HepG2 (cell line): ENCODE results near the gene AGBL3. TPM values are rescaled to one million over a fixed set of nuclear protein-coding genes. Genes with fewer than 3 reads are reported as not detected.

Source experiments
- ATAC-seq: fragments of 200-7000 bp; cut with Tn5 transposase; 3 replicates; pipeline ENCODE4 v1.9.1; 2020; ENCODE audit warnings: mild to moderate bottlenecking, moderate library complexity
- BruUV-seq: library from RNA; stranded (reverse); fragments of 400-500 nt; replicated peaks from 2 replicates; lab custom pipeline; 2021; lab: Mats Ljungman, UMichigan
- CTCF ChIA-PET: fragments of 300-600 bp; formaldehyde crosslinking; extraction: SDS; loops from one replicate; lab custom pipeline; 2021; ENCODE audit warnings: low total read pairs, inconsistent platforms, low intra/inter-chr PET ratio; lab: Yijun Ruan, JAX
- POLR2A ChIA-PET: fragments of 350-600 bp; sonication (Branson Sonifier 250); formaldehyde crosslinking; loops from one replicate; lab custom pipeline; 2020; ENCODE audit warnings: antibody characterized with exemption, inconsistent platforms; lab: Yijun Ruan, JAX
- DNase-seq: peaks from one replicate; pipeline ENCODE4 v3.0.0-alpha.2; 2015; ENCODE audit warnings: low spot score
- FAIRE-seq: peaks from 3 replicates; lab custom pipeline; 2011; peaks lifted over from hg19 to GRCh38; lab: Jason Lieb, UNC
- H2AFZ ChIP-seq: one replicate; pipeline ENCODE4 v1.6.1; 2011; ENCODE audit warnings: low read length, inconsistent platforms
- H3K27ac ChIP-seq: fragments of 300-600 bp; 3 replicates; pipeline ENCODE4 v1.8.0; 2011; ENCODE audit warnings: mixed run types, mild to moderate bottlenecking, mixed read lengths, low read length, inconsistent platforms; ENCODE audit not compliant: insufficient read depth; ENCODE audit errors: extremely low read length
- H3K27me3 ChIP-seq, 2 experiments: fragments of 200-600 bp in 1 of 2; 2 replicates in 1 of 2; 3 replicates in 1 of 2; pipeline versions ENCODE4 v1.6.0 to v1.8.0; 2011; ENCODE audit warnings: low read length in 2 of 2, mild to moderate bottlenecking in 2 of 2, moderate library complexity in 2 of 2, inconsistent platforms in 1 of 2; ENCODE audit not compliant: insufficient read depth in 2 of 2, control insufficient read depth in 1 of 2
- H3K36me3 ChIP-seq, 2 experiments: fragments of 200-600 bp in 1 of 2; replicated peaks in 1 of 2; 2 replicates in 1 of 2; 3 replicates in 1 of 2; pipeline versions ENCODE4 v1.5.1 to v1.8.0; 2011; ENCODE audit warnings: low read length in 2 of 2, inconsistent platforms in 1 of 2; ENCODE audit not compliant: insufficient read depth in 2 of 2, control insufficient read depth in 1 of 2
- H3K4me1 ChIP-seq: 2 replicates; pipeline ENCODE4 v1.5.1; 2012; ENCODE audit warnings: low read length, inconsistent platforms; ENCODE audit not compliant: insufficient read depth
- H3K4me2 ChIP-seq: 2 replicates; pipeline ENCODE4 v1.6.0; 2011; ENCODE audit warnings: low read depth, low read length, inconsistent platforms
- H3K4me3 ChIP-seq, 3 experiments: fragments of 200-600 bp in 1 of 3; sonication (generic), shearing (Covaris generic) in 1 of 3; replicated peaks in 1 of 3; 2 replicates each; pipeline ENCODE4 v1.5.1; 2011 to 2016; ENCODE audit warnings: low read length in 3 of 3, inconsistent platforms in 2 of 3, low read depth in 2 of 3, mild to moderate bottlenecking in 2 of 3, control low read depth in 1 of 3, mixed read lengths in 1 of 3; ENCODE audit not compliant: insufficient read depth in 1 of 3
- H3K79me2 ChIP-seq: one replicate; pipeline ENCODE4 v1.6.1; 2011; ENCODE audit warnings: low read length, inconsistent platforms; ENCODE audit not compliant: insufficient read depth
- H3K9ac ChIP-seq: 2 replicates; pipeline ENCODE4 v1.6.0; 2011; ENCODE audit warnings: mild to moderate bottlenecking, low read depth, low read length, inconsistent platforms; ENCODE audit not compliant: insufficient read depth
- H3K9me3 ChIP-seq: 2 replicates; pipeline ENCODE4 v1.5.1; 2012; ENCODE audit warnings: mild to moderate bottlenecking, low read length
- H4K20me1 ChIP-seq: 2 replicates; pipeline ENCODE4 v1.6.0; 2011; ENCODE audit warnings: inconsistent platforms, mild to moderate bottlenecking, low read length, moderate library complexity; ENCODE audit not compliant: insufficient read depth
- ARNTL ChIP-seq: sonication (generic); formaldehyde crosslinking; IDR thresholded peaks from 2 replicates; pipeline ENCODE4 v1.4.0; 2020; ENCODE audit warnings: mild to moderate bottlenecking, missing genetic modification reagents
- ATF7-NPFF ChIP-seq: sonication (generic); formaldehyde crosslinking; IDR thresholded peaks from 2 replicates; pipeline ENCODE4 v1.8.1; 2023; ENCODE audit warnings: mild to moderate bottlenecking, low read depth, missing genetic modification reagents, moderate library complexity
- CC2D1A ChIP-seq: sonication (generic); formaldehyde crosslinking; IDR thresholded peaks from 2 replicates; pipeline ENCODE4 v1.8.1; 2023; ENCODE audit warnings: mild to moderate bottlenecking, missing genetic modification reagents
- CSRNP1 ChIP-seq: sonication (generic); formaldehyde crosslinking; IDR thresholded peaks from 2 replicates; pipeline ENCODE4 v1.8.1; 2023; ENCODE audit warnings: mild to moderate bottlenecking, missing genetic modification reagents
- EED ChIP-seq: sonication (generic); formaldehyde crosslinking; IDR thresholded peaks from 2 replicates; pipeline ENCODE4 v1.5.0; 2020; ENCODE audit warnings: mild to moderate bottlenecking, missing genetic modification reagents
- ELF3 ChIP-seq: IDR thresholded peaks from 2 replicates; pipeline ENCODE4 v1.6.1; 2016; ENCODE audit warnings: missing genetic modification reagents, missing compliant biosample characterization
- HMG20B ChIP-seq: conservative IDR thresholded peaks from 2 replicates; pipeline ENCODE4 v1.6.1; 2016; ENCODE audit warnings: missing genetic modification reagents, missing compliant biosample characterization
- IKZF4 ChIP-seq: sonication (generic); formaldehyde crosslinking; IDR thresholded peaks from 2 replicates; pipeline ENCODE4 v1.5.1; 2020; ENCODE audit warnings: borderline replicate concordance, mild to moderate bottlenecking, low read depth, missing genetic modification reagents; ENCODE audit errors: not compliant biosample characterization
- ISX ChIP-seq: sonication (generic); formaldehyde crosslinking; conservative IDR thresholded peaks from 2 replicates; pipeline ENCODE4 v1.5.0; 2020; ENCODE audit warnings: missing genetic modification reagents
- MLLT10 ChIP-seq: sonication (generic); formaldehyde crosslinking; IDR thresholded peaks from 2 replicates; pipeline ENCODE4 v1.4.0; 2020; ENCODE audit warnings: missing genetic modification reagents
- NFE2L1 ChIP-seq: sonication (generic); formaldehyde crosslinking; IDR thresholded peaks from 2 replicates; pipeline ENCODE4 v1.4.0; 2020; ENCODE audit warnings: missing genetic modification reagents, mild to moderate bottlenecking, borderline replicate concordance
- NKX3-1 ChIP-seq: sonication (generic); formaldehyde crosslinking; IDR thresholded peaks from 2 replicates; pipeline ENCODE4 v1.5.0; 2020; ENCODE audit warnings: missing genetic modification reagents
- PAF1 ChIP-seq: IDR thresholded peaks from 2 replicates; pipeline ENCODE4 v1.6.1; 2016; ENCODE audit warnings: missing genetic modification reagents, missing compliant biosample characterization
- POLR2AphosphoS2 ChIP-seq: IDR thresholded peaks from 2 replicates; pipeline ENCODE4 v1.6.1; 2011; ENCODE audit warnings: low read depth, low read length, improper control_type of control experiment
- PPARG ChIP-seq: conservative IDR thresholded peaks from 2 replicates; pipeline ENCODE4 v1.6.1; 2016; ENCODE audit warnings: missing biosample characterization, missing genetic modification reagents
- RARG ChIP-seq: sonication (generic); formaldehyde crosslinking; IDR thresholded peaks from 2 replicates; pipeline ENCODE4 v1.4.0; 2020; ENCODE audit warnings: low read depth, mild to moderate bottlenecking, missing genetic modification reagents
- RBFOX2 ChIP-seq: fragments of 200-400 bp; formaldehyde crosslinking; IDR thresholded peaks from 2 replicates; pipeline ENCODE4 v1.6.1; 2017; ENCODE audit warnings: low read depth, mild to moderate bottlenecking, low read length
- SALL1 ChIP-seq: sonication (generic); formaldehyde crosslinking; IDR thresholded peaks from 2 replicates; pipeline ENCODE4 v1.8.0; 2022; ENCODE audit warnings: mild to moderate bottlenecking, missing genetic modification reagents
- SKI ChIP-seq: fragments of 450-650 bp; IDR thresholded peaks from one replicate; pipeline ENCODE4 v1.6.1; 2018; ENCODE audit warnings: mild to moderate bottlenecking; ENCODE audit not compliant: partially characterized antibody
- SP5 ChIP-seq: IDR thresholded peaks from 2 replicates; pipeline ENCODE4 v1.6.1; 2016; ENCODE audit warnings: low read depth, borderline replicate concordance
- ZNF292 ChIP-seq: sonication (generic); formaldehyde crosslinking; IDR thresholded peaks from 2 replicates; pipeline ENCODE4 v1.8.1; 2022; ENCODE audit warnings: mild to moderate bottlenecking, low read depth, missing genetic modification reagents, borderline replicate concordance
- ZNF570 ChIP-seq: sonication (generic); formaldehyde crosslinking; IDR thresholded peaks from 2 replicates; pipeline ENCODE4 v1.4.0; 2020; ENCODE audit warnings: mild to moderate bottlenecking, missing genetic modification reagents, borderline replicate concordance
- ZNF589 ChIP-seq: sonication (generic); formaldehyde crosslinking; conservative IDR thresholded peaks from 2 replicates; pipeline ENCODE4 v1.8.0; 2022; ENCODE audit warnings: mild to moderate bottlenecking, moderate library complexity, missing genetic modification reagents
- WGBS: methylation state at CpG from one replicate; pipeline ENCODE4 v1.1.6; 2017; ENCODE audit warnings: low lambda C conversion rate; 5-methylcytosine and 5-hydroxymethylcytosine counted together
- in situ Hi-C: cut with HindIII; loops from 2 replicates; pipeline ENCODE4 v1.10.0; 2017; ENCODE audit warnings: low pct_unique_long_range_greater_than_20kb; ENCODE audit not compliant: extremely low pct_ligation_motif_present
- intact Hi-C: fragments of 100-400 bp; cut with micrococcal nuclease; formaldehyde crosslinking; loops from one replicate; pipeline ENCODE4 v1.10.0; 2022; ENCODE audit not compliant: unreplicated experiment
- polyA plus RNA-seq, 8 experiments: library from polyadenylated mRNA; depleted of rRNA in 3 of 8; stranded (reverse) in 7 of 8; unstranded in 1 of 8; fragments of >200 nt; fragmentation: Illumina TruSeq in 4 of 8; extraction: Trizol in 4 of 8; gene quantifications; 2 replicates each; pipeline versions ENCODE4 v1.2.1 to v1.2.3, GENCODE V29; 2011 to 2016; ENCODE audit warnings: low read depth in 4 of 8, missing spikeins in 1 of 8, mixed read lengths in 1 of 8; ENCODE audit not compliant: insufficient read depth in 1 of 8
- total RNA-seq, 5 experiments: library from RNA; depleted of rRNA; stranded (reverse); fragments of >200 nt; fragmentation: Illumina TruSeq; extraction: Trizol; gene quantifications; 2 replicates each; pipeline ENCODE4 v1.2.3, GENCODE V29; 2016; ENCODE audit warnings: low read depth in 1 of 5

Gene AGBL3
- total and polyA plus RNA-seq, 2 of the 13 experiments (the other 11 are each of a cell fraction or from before 2014, with no cell fraction given) = 2.2 to 7.2 TPM

- no peak for TF ChIP-seq EED (CRISPR knock-in tag)
Observed at GRCh38 chr7:135166338-135166990, 180.2 kb downstream of the AGBL3 start (continued).

GRCh38 chr7:135167365-135167917 lies 181.1 kb downstream of the AGBL3 start:
- H3K79me2 ChIP-seq = peaks cover 34% of the 10 kb centered on the region
- H3K27me3 ChIP-seq = no peaks in the 10 kb centered on the region; a peak in 1 of 5 replicates
- H2AFZ ChIP-seq = no peak overlapping the region
- no TSS peak for BruUV-seq
- FAIRE-seq (no peak), DNase-seq (no peak), ATAC-seq (no peak)
- H3K27ac ChIP-seq = no peak overlapping the region
- in situ Hi-C loops = loop anchor here (5.0 kb wide), 1 partner anchor 175 kb away; no protein-coding TSS in a partner anchor
- peak overlapping the region; percentile 34 for H3K4me2 ChIP-seq
- no peak overlapping the region for H3K4me3 ChIP-seq
- CTCF ChIA-PET = no interaction called here
- 93% methylated on average over 12 of the region's 12 CpGs for WGBS
- peaks cover 4 to 45% of the 10 kb centered on the region in 2 experiments; a peak in 4 of 5 replicates for H3K36me3 ChIP-seq
- H4K20me1 ChIP-seq = peaks cover 15% of the 10 kb centered on the region; the same call in 1 of the 2 replicates
- H3K9ac ChIP-seq = no peak overlapping the region
- peaks cover 35% of the 10 kb centered on the region for H3K4me1 ChIP-seq
- H3K9me3 ChIP-seq = peaks cover 1% of the 10 kb centered on the region
- POLR2A ChIA-PET = interaction anchor here (4.4 kb wide), 1 partner anchor 171 kb away, joined by 30 read pairs; no protein-coding TSS in a partner anchor
- intact Hi-C loops = no loop called here
- TF ChIP-seq CSRNP1 (CRISPR knock-in tag) = no peak
- no peak for TF ChIP-seq HMG20B (CRISPR knock-in tag)
- 0 out of 2 replicates have a peak, but pooled peaks have one; percentile 28 for TF ChIP-seq RBFOX2
- TF ChIP-seq ZNF589 (CRISPR knock-in tag) = 0 out of 2 replicates have a peak, but pooled peaks have one; percentile 7
- TF ChIP-seq IKZF4 (CRISPR knock-in tag) = no peak
- TF ChIP-seq PAF1 = peak; percentile 78; the same call in 1 of the 2 replicates
- no peak for TF ChIP-seq ZNF292 (CRISPR knock-in tag)
- TF ChIP-seq ARNTL (CRISPR knock-in tag) = no peak
- TF ChIP-seq SALL1 = no peak
- TF ChIP-seq MLLT10 (CRISPR knock-in tag) = no peak
- no peak for TF ChIP-seq ZNF570 (CRISPR knock-in tag)
- no peak for TF ChIP-seq RARG
- TF ChIP-seq SP5 (CRISPR knock-in tag) = no peak
- TF ChIP-seq SKI = no peak
- TF ChIP-seq NFE2L1 = no peak
- TF ChIP-seq NKX3-1 (CRISPR knock-in tag) = no peak
- peak; percentile 10; the same call in 1 of the 2 replicates for TF ChIP-seq POLR2AphosphoS2
- no peak for TF ChIP-seq ISX (CRISPR knock-in tag)
- no peak for TF ChIP-seq ELF3 (CRISPR knock-in tag)
- no peak for TF ChIP-seq CC2D1A
- TF ChIP-seq PPARG (CRISPR knock-in tag) = no peak
- TF ChIP-seq ATF7-NPFF (CRISPR knock-in tag) = no peak; the same call in 1 of the 2 replicates
